ENCODE data around the gene HNRNPC. TPM values are rescaled to one million over a fixed set of nuclear protein-coding genes. Genes with fewer than 3 reads are reported as not detected.

Gene HNRNPC
- total and polyA plus RNA-seq, 9 of the 15 experiments (the other 6 are each of a cell fraction or from before 2014, with no cell fraction given) = 679 to 1,557 (median 1,191) TPM

DNA sequence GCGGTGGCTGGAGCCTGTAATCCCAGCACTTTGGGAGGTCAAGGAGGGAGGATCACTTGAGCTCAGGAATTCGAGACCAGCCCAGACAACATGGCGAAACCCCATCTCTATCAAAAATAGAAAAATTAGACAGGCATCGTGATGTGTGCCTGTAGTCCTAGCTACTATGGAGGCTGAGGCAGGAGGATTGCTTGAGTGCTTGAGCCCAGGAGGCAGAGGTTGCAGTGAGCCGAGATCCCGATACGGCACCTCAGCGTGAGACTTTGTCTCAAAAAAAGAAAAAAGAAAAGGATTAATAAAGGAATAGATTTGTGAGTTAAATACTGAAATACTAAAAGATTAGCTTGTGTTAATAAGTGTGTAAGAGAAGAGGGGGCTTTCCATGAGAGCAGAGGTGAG lies 40.0 kb upstream of the HNRNPC start (continued):
- TF ChIP-seq ETV6 (IDR thresholded peaks at IDR 0.05; ENCODE audit: borderline replicate concordance in 1 of 2, low read depth in 2 of 2, low read length in 1 of 2) (no peak), ETV6 (CRISPR knock-in tag; IDR thresholded peaks at IDR 0.05; ENCODE audit: borderline replicate concordance) (no peak), ZNF57 (CRISPR knock-in tag; IDR thresholded peaks at IDR 0.05) (no peak), THRAP3 (IDR thresholded peaks at IDR 0.05; ENCODE audit: borderline replicate concordance) (0 out of 2 replicates have a peak, but pooled peaks have one; percentile 71), SIN3B (IDR thresholded peaks at IDR 0.05; ENCODE audit: low read depth) (no peak), JUND (IDR thresholded peaks at IDR 0.05; ENCODE audit: borderline replicate concordance, low read depth, low read length) (no peak), JUND (tag; IDR thresholded peaks at IDR 0.05; ENCODE audit: borderline replicate concordance, low read depth, low read length) (no peak), CHD2 (IDR thresholded peaks at IDR 0.05; ENCODE audit: low read depth, low read length) (no peak), KDM4B (IDR thresholded peaks at IDR 0.05; ENCODE audit: borderline replicate concordance in 2 of 2, low read depth in 1 of 2) (no peak), GABPB1 (CRISPR knock-in tag; IDR thresholded peaks at IDR 0.05) (0 out of 2 replicates have a peak, but pooled peaks have one; percentile 1), CSDE1 (IDR thresholded peaks at IDR 0.05) (0 out of 4 replicates have a peak, but pooled peaks of 1 of the 2 experiments have one; percentile 27), ZNF134 (CRISPR knock-in tag; conservative IDR thresholded peaks at IDR 0.05) (no peak), TAF7 (tag; IDR thresholded peaks at IDR 0.05) (0 out of 2 replicates have a peak, but pooled peaks have one; percentile 15)
- TF ChIP-seq, protein P1, sequence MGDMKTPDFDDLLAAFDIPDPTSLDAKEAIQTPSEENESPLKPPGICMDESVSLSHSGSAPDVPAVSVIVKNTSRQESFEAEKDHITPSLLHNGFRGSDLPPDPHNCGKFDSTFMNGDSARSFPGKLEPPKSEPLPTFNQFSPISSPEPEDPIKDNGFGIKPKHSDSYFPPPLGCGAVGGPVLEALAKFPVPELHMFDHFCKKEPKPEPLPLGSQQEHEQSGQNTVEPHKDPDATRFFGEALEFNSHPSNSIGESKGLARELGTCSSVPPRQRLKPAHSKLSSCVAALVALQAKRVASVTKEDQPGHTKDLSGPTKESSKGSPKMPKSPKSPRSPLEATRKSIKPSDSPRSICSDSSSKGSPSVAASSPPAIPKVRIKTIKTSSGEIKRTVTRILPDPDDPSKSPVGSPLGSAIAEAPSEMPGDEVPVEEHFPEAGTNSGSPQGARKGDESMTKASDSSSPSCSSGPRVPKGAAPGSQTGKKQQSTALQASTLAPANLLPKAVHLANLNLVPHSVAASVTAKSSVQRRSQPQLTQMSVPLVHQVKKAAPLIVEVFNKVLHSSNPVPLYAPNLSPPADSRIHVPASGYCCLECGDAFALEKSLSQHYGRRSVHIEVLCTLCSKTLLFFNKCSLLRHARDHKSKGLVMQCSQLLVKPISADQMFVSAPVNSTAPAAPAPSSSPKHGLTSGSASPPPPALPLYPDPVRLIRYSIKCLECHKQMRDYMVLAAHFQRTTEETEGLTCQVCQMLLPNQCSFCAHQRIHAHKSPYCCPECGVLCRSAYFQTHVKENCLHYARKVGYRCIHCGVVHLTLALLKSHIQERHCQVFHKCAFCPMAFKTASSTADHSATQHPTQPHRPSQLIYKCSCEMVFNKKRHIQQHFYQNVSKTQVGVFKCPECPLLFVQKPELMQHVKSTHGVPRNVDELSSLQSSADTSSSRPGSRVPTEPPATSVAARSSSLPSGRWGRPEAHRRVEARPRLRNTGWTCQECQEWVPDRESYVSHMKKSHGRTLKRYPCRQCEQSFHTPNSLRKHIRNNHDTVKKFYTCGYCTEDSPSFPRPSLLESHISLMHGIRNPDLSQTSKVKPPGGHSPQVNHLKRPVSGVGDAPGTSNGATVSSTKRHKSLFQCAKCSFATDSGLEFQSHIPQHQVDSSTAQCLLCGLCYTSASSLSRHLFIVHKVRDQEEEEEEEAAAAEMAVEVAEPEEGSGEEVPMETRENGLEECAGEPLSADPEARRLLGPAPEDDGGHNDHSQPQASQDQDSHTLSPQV (IDR thresholded peaks at IDR 0.05) = peak; percentile 71
- TF ChIP-seq, protein P2, sequence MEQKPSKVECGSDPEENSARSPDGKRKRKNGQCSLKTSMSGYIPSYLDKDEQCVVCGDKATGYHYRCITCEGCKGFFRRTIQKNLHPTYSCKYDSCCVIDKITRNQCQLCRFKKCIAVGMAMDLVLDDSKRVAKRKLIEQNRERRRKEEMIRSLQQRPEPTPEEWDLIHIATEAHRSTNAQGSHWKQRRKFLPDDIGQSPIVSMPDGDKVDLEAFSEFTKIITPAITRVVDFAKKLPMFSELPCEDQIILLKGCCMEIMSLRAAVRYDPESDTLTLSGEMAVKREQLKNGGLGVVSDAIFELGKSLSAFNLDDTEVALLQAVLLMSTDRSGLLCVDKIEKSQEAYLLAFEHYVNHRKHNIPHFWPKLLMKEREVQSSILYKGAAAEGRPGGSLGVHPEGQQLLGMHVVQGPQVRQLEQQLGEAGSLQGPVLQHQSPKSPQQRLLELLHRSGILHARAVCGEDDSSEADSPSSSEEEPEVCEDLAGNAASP (IDR thresholded peaks at IDR 0.05) = no peak
- TF ChIP-seq, protein P3, sequence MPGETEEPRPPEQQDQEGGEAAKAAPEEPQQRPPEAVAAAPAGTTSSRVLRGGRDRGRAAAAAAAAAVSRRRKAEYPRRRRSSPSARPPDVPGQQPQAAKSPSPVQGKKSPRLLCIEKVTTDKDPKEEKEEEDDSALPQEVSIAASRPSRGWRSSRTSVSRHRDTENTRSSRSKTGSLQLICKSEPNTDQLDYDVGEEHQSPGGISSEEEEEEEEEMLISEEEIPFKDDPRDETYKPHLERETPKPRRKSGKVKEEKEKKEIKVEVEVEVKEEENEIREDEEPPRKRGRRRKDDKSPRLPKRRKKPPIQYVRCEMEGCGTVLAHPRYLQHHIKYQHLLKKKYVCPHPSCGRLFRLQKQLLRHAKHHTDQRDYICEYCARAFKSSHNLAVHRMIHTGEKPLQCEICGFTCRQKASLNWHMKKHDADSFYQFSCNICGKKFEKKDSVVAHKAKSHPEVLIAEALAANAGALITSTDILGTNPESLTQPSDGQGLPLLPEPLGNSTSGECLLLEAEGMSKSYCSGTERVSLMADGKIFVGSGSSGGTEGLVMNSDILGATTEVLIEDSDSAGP (CRISPR knock-in tag; IDR thresholded peaks at IDR 0.05) = no peak
- TF ChIP-seq, protein P4, sequence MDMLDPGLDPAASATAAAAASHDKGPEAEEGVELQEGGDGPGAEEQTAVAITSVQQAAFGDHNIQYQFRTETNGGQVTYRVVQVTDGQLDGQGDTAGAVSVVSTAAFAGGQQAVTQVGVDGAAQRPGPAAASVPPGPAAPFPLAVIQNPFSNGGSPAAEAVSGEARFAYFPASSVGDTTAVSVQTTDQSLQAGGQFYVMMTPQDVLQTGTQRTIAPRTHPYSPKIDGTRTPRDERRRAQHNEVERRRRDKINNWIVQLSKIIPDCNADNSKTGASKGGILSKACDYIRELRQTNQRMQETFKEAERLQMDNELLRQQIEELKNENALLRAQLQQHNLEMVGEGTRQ (CRISPR knock-in tag; IDR thresholded peaks at IDR 0.05) = no peak
- TF ChIP-seq, protein P5, sequence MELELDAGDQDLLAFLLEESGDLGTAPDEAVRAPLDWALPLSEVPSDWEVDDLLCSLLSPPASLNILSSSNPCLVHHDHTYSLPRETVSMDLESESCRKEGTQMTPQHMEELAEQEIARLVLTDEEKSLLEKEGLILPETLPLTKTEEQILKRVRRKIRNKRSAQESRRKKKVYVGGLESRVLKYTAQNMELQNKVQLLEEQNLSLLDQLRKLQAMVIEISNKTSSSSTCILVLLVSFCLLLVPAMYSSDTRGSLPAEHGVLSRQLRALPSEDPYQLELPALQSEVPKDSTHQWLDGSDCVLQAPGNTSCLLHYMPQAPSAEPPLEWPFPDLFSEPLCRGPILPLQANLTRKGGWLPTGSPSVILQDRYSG (tag; conservative IDR thresholded peaks at IDR 0.05; ENCODE audit: low read depth) = 0 out of 2 replicates have a peak, but pooled peaks have one; percentile 27
